ENCODE data around the gene ZNF660.

Gene ZNF660

GRCh38 chr3:44624749-44625480, 40.2 kb downstream of the ZNF660 start, which contains the start of gene ZNF197:
TSS of gene ZNF197 (plus strand) at chr3:44625036. CDS start at chr3:44629155, 4,119 bp downstream.
- Histone ChIP-seq H3K4me3 (ENCODE audit: insufficient read depth, low read depth, low read length) (peak within 1 kb of the TSS; percentile 61), H3K4me1 (ENCODE audit: control insufficient read depth, insufficient read depth, low read length) (no peaks in the 10 kb centered on the region), H3K9me3 (ENCODE audit: control insufficient read depth, low read length) (no peaks in the 10 kb centered on the region), H3K27ac (ENCODE audit: insufficient read depth, low read depth, low read length, poor library complexity, severe bottlenecking) (peak within 1 kb of the TSS; percentile 76), H3K27me3 (ENCODE audit: control insufficient read depth, insufficient read depth, low read length, poor library complexity, severe bottlenecking) (no peaks in the 10 kb centered on the region), H3K36me3 (ENCODE audit: control insufficient read depth, insufficient read depth, low read length) (peaks cover 9% of the 10 kb centered on the region)
- 0 to 1% methylated on average over 47 of the region's 47 CpGs for WGBS, 2 experiments

- Histone ChIP-seq H3K4me1 (ENCODE audit: control insufficient read depth, insufficient read depth, low read length) (no peaks in the 10 kb centered on the region), H3K27me3 (ENCODE audit: control insufficient read depth, insufficient read depth, low read length, poor library complexity, severe bottlenecking) (no peaks in the 10 kb centered on the region), H3K27ac (ENCODE audit: insufficient read depth, low read depth, low read length, poor library complexity, severe bottlenecking) (no peak overlapping the region), H3K36me3 (ENCODE audit: control insufficient read depth, insufficient read depth, low read length) (peaks cover 27% of the 10 kb centered on the region), H3K4me3 (ENCODE audit: insufficient read depth, low read depth, low read length) (no peak overlapping the region), H3K9me3 (ENCODE audit: control insufficient read depth, low read length) (no peaks in the 10 kb centered on the region)
- 89 to 94% methylated on average over 2 of the region's 2 CpGs for WGBS, 2 experiments
Measured at GRCh38 chr3:44628716-44629115, 44.0 kb downstream of the ZNF660 start.

- H3K27ac ChIP-seq (ENCODE audit: insufficient read depth, low read depth, low read length, poor library complexity, severe bottlenecking), result no peak overlapping the region
- H3K4me3 ChIP-seq (ENCODE audit: insufficient read depth, low read depth, low read length), result no peak overlapping the region
- H3K36me3 ChIP-seq (ENCODE audit: control insufficient read depth, insufficient read depth, low read length), result peaks cover 35% of the 10 kb centered on the region
- no peaks in the 10 kb centered on the region for H3K4me1 ChIP-seq (ENCODE audit: control insufficient read depth, insufficient read depth, low read length)
- no peaks in the 10 kb centered on the region for H3K9me3 ChIP-seq (ENCODE audit: control insufficient read depth, low read length)
- H3K27me3 ChIP-seq (ENCODE audit: control insufficient read depth, insufficient read depth, low read length, poor library complexity, severe bottlenecking), result no peaks in the 10 kb centered on the region
- WGBS, 2 experiments, result 93 to 95% methylated on average over 3 of the region's 3 CpGs
Measured at GRCh38 chr3:44632193-44632592, 47.4 kb downstream of the ZNF660 start.

- no peaks in the 10 kb centered on the region for H3K27me3 ChIP-seq (ENCODE audit: control insufficient read depth, insufficient read depth, low read length, poor library complexity, severe bottlenecking)
Measured at GRCh38 chr3:44642337-44642736, 57.6 kb downstream of the ZNF660 start.

GRCh38 chr3:44643024-44643423, 58.3 kb downstream of the ZNF660 start:
- 98 to 100% methylated on average over 3 to 4 of the region's 4 CpGs for WGBS, 2 experiments
- Histone ChIP-seq H3K9me3 (ENCODE audit: control insufficient read depth, low read length) (peaks cover 5% of the 10 kb centered on the region), H3K27me3 (ENCODE audit: control insufficient read depth, insufficient read depth, low read length, poor library complexity, severe bottlenecking) (no peaks in the 10 kb centered on the region), H3K27ac (ENCODE audit: insufficient read depth, low read depth, low read length, poor library complexity, severe bottlenecking) (no peak overlapping the region), H3K36me3 (ENCODE audit: control insufficient read depth, insufficient read depth, low read length) (peaks cover 50% of the 10 kb centered on the region), H3K4me1 (ENCODE audit: control insufficient read depth, insufficient read depth, low read length) (no peaks in the 10 kb centered on the region), H3K4me3 (ENCODE audit: insufficient read depth, low read depth, low read length) (no peak overlapping the region)

More at GRCh38 chr3:44642337-44642736, 57.6 kb downstream of the ZNF660 start:
- Histone ChIP-seq H3K27ac (ENCODE audit: insufficient read depth, low read depth, low read length, poor library complexity, severe bottlenecking) (no peak overlapping the region), H3K4me3 (ENCODE audit: insufficient read depth, low read depth, low read length) (no peak overlapping the region), H3K36me3 (ENCODE audit: control insufficient read depth, insufficient read depth, low read length) (peaks cover 54% of the 10 kb centered on the region), H3K4me1 (ENCODE audit: control insufficient read depth, insufficient read depth, low read length) (no peaks in the 10 kb centered on the region), H3K9me3 (ENCODE audit: control insufficient read depth, low read length) (peaks cover 5% of the 10 kb centered on the region)
- WGBS, 2 experiments, result 93 to 99% methylated on average over 4 of the region's 4 CpGs

- no peak overlapping the region for H3K4me3 ChIP-seq (ENCODE audit: insufficient read depth, low read depth, low read length)
- H3K4me1 ChIP-seq (ENCODE audit: control insufficient read depth, insufficient read depth, low read length), result peaks cover 3% of the 10 kb centered on the region
- H3K27me3 ChIP-seq (ENCODE audit: control insufficient read depth, insufficient read depth, low read length, poor library complexity, severe bottlenecking), result no peaks in the 10 kb centered on the region
- WGBS, 2 experiments, result 100% methylated on average over 1 of the region's 1 CpG
- H3K27ac ChIP-seq (ENCODE audit: insufficient read depth, low read depth, low read length, poor library complexity, severe bottlenecking), result no peak overlapping the region
- H3K36me3 ChIP-seq (ENCODE audit: control insufficient read depth, insufficient read depth, low read length), result peaks cover 37% of the 10 kb centered on the region
- no peaks in the 10 kb centered on the region for H3K9me3 ChIP-seq (ENCODE audit: control insufficient read depth, low read length)
Measured at GRCh38 chr3:44647771-44648170, 63.0 kb downstream of the ZNF660 start.

GRCh38 chr3:44648564-44649229, 63.9 kb downstream of the ZNF660 start, which contains the start of gene ZNF35:
TSS of gene ZNF35 (plus strand) at chr3:44648732. CDS start at chr3:44651068, 2,336 bp downstream.
- no peaks in the 10 kb centered on the region for H3K27me3 ChIP-seq (ENCODE audit: control insufficient read depth, insufficient read depth, low read length, poor library complexity, severe bottlenecking)
- H3K36me3 ChIP-seq (ENCODE audit: control insufficient read depth, insufficient read depth, low read length), result peaks cover 37% of the 10 kb centered on the region
- peak within 1 kb of the TSS; percentile 19 for H3K27ac ChIP-seq (ENCODE audit: insufficient read depth, low read depth, low read length, poor library complexity, severe bottlenecking)
- no peaks in the 10 kb centered on the region for H3K9me3 ChIP-seq (ENCODE audit: control insufficient read depth, low read length)
- H3K4me1 ChIP-seq (ENCODE audit: control insufficient read depth, insufficient read depth, low read length), result peaks cover 3% of the 10 kb centered on the region
- 0 to 1% methylated on average over 37 of the region's 37 CpGs for WGBS, 2 experiments
- H3K4me3 ChIP-seq (ENCODE audit: insufficient read depth, low read depth, low read length), result peak within 1 kb of the TSS; percentile 88
